Activated T-cell treated with anti-CD3 and anti-CD28 coated beads, Interleukin-2, amount 50 U/mL, for 48 hours (primary cell): ENCODE data around the gene MAGI1.
A peak's percentile ranks its signal among the peaks of the same experiment; 100 is the strongest.
"Not testable (repeated sequence)": the region's sequence is repeated elsewhere in the genome, so short reads cannot be mapped to it uniquely, and the experiment has no call there.

Experiments
- DNase-seq, 2 experiments: peaks; one replicate each; pipeline ENCODE4 v3.0.0-alpha.2; 2020

MAGI1 gene

GRCh38 chr3:65739901-65740541 lies 298.7 kb downstream of the MAGI1 start:
- no peak for DNase-seq

GRCh38 chr3:65734792-65735191 lies 303.9 kb downstream of the MAGI1 start:
- DNase-seq = no peak

GRCh38 chr3:65734382-65734781 lies 304.3 kb downstream of the MAGI1 start:
- no peak for DNase-seq

GRCh38 chr3:65733459-65733858 lies 305.3 kb downstream of the MAGI1 start:
- DNase-seq = no peak

GRCh38 chr3:65732051-65732935 lies 306.4 kb downstream of the MAGI1 start:
- DNase-seq = peak in 1 of 2 experiments; percentile 14

- no peak for DNase-seq
Measured at GRCh38 chr3:65730449-65730848, 308.3 kb downstream of the MAGI1 start.

- no peak for DNase-seq
Measured at GRCh38 chr3:65729973-65730372, 308.7 kb downstream of the MAGI1 start.

GRCh38 chr3:65729555-65729954 lies 309.2 kb downstream of the MAGI1 start:
- no peak for DNase-seq

- DNase-seq = no peak
Measured at GRCh38 chr3:65728138-65728537, 310.6 kb downstream of the MAGI1 start.

- DNase-seq = no peak
Measured at GRCh38 chr3:65723985-65724384, 314.7 kb downstream of the MAGI1 start.

- DNase-seq = no peak
Measured at GRCh38 chr3:65723011-65723410, 315.7 kb downstream of the MAGI1 start.

GRCh38 chr3:65720989-65721737 lies 317.6 kb downstream of the MAGI1 start:
- DNase-seq = no peak

GRCh38 chr3:65719639-65720038 lies 319.1 kb downstream of the MAGI1 start:
- not testable (repeated sequence) for DNase-seq

GRCh38 chr3:65717676-65718346 lies 320.9 kb downstream of the MAGI1 start:
- DNase-seq = no peak

GRCh38 chr3:65716071-65716751 lies 322.5 kb downstream of the MAGI1 start:
- DNase-seq = no peak

GRCh38 chr3:65714134-65714533 lies 324.6 kb downstream of the MAGI1 start:
- no peak for DNase-seq

- DNase-seq = no peak
Measured at GRCh38 chr3:65713016-65713415, 325.7 kb downstream of the MAGI1 start.

GRCh38 chr3:65712140-65712539 lies 326.6 kb downstream of the MAGI1 start:
- DNase-seq = no peak

- no peak for DNase-seq
Measured at GRCh38 chr3:65706776-65707568, 331.7 kb downstream of the MAGI1 start.

- no peak for DNase-seq
Measured at GRCh38 chr3:65706301-65706700, 332.4 kb downstream of the MAGI1 start.

- DNase-seq = no peak
Measured at GRCh38 chr3:65703820-65704219, 334.9 kb downstream of the MAGI1 start.

- no peak for DNase-seq
Measured at GRCh38 chr3:65703026-65703425, 335.7 kb downstream of the MAGI1 start.
